Activated CD4-positive, alpha-beta T cell treated with anti-CD3 and anti-CD28 coated beads, Interleukin-2, amount 50 U/mL, for 4 hours (primary cell): ENCODE results near the gene CAMSAP2.
A peak's percentile ranks its signal among the peaks of the same experiment; 100 is the strongest.
"Not testable (repeated sequence)": the region's sequence is repeated elsewhere in the genome, so short reads cannot be mapped to it uniquely, and the experiment has no call there.

ENCODE experiments used
- DNase-seq, 2 experiments: peaks; one replicate each; pipeline ENCODE4 v3.0.0-alpha.2; 2020

Gene CAMSAP2

GRCh38 chr1:200786788-200787187 lies 48.1 kb downstream of the CAMSAP2 start:
- DNase-seq = no peak

DNA sequence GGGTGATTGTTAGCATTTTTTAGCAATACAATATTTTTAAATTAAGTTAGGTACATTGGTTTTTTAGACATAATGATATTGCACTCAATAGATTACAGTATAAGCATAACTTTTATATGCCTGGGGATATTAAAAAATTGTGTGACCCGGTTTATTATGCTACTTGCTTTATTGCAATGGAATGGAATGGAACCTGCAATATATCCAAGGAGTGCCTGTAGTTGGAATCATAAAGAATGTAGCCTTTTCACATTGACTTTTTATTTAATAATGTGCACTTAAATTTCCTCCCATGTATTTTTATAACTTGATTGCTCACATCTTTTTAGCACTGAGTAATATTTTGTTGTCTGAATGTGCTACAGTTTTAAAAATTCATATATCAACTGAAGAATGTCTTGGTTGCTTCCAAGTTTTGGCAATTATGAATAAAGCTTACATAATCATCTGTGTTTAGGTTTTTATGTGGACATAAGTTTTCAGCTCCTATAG lies 49.2 kb downstream of the CAMSAP2 start:
- no peak for DNase-seq

DNA sequence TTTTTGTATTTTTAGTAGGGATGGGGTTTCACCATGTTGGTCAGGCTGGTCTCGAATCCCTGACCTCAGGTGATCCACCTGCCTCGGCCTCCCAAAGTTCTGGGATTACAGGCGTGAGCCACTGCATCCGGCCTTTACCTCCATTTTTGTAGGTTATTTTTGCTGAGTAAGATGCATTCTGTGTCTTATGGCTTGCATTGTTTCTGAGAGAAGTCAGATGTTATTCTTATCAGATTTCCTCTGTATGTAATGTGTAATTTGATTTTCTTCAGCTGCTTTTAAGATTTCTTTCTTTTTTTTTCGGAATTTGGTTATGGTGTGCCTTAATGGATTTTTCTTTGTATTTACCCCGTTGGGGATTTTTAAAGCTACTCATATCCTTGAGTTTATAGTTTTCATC lies 52.3 kb downstream of the CAMSAP2 start:
- DNase-seq = not testable (repeated sequence)

- DNase-seq = no peak
Measured at GRCh38 chr1:200793677-200794076, 55.0 kb downstream of the CAMSAP2 start.

DNA sequence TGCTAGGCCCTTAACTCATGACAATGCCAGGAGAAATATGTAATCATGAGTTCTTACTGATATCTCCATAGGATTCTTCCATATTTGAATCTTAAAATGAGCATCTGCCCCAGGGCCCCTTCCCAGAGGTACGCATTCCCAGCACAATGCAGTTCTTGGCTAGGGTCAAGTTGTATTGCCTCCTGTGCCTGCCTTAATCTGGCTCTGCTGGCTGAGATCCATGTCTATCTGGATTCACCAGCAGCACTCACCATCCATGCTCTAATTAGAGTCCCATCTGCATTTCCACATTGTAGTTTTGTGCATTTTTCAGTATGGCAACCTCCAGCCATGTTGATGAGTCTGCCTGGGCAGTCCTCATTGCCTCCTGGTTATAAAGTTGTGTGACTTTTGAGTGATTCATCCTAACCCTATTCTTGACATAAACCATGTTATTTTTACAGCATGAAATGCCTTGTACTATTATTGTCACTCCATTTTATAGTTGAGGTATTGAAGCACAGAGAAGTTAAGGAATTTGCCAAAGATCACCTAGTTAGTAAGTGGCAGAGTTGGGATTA lies 55.9 kb downstream of the CAMSAP2 start:
- no peak for DNase-seq

DNA sequence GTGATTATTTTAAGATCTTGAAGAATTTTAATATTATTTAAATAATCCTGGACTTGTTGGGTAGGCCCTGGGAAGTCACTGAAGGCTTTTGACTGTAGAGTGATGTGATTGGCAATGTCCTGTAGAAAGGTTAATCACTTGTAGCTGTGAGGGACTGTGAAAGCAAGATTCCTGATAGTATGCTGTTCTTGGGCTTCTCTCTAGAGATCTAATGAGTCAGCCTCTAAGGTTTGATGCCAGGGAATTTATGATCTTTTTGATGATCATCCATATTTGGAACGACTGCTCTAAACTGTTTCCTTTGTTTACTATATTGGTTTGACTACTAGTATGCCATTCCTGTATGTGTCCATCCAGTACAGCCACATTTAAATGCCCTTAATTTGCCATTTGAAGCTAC lies 56.5 kb downstream of the CAMSAP2 start:
- no peak for DNase-seq

DNA sequence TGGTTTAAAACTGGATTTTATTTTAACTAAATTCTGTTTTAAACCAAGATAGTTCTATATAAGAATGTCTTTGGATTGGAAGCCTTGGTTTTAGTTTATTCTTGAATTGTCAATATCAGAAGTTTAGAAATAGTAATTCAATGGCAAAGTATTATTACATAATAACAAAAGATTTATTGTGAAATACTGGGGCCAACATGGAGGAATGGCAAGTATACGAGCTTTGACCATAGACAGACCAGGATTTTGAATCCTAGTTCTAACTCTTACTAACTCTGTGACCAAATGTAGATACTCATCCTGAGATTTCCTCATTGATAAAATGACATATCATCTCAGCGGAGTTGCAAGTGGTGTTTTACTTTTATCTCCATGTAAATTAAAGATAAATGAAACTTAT lies 63.3 kb downstream of the CAMSAP2 start:
- DNase-seq = no peak

GRCh38 chr1:200802865-200803512 lies 64.3 kb downstream of the CAMSAP2 start:
- DNase-seq = peak; percentile 65 to 75

- no peak for DNase-seq
Measured at GRCh38 chr1:200805719-200806118, 67.0 kb downstream of the CAMSAP2 start.

DNA sequence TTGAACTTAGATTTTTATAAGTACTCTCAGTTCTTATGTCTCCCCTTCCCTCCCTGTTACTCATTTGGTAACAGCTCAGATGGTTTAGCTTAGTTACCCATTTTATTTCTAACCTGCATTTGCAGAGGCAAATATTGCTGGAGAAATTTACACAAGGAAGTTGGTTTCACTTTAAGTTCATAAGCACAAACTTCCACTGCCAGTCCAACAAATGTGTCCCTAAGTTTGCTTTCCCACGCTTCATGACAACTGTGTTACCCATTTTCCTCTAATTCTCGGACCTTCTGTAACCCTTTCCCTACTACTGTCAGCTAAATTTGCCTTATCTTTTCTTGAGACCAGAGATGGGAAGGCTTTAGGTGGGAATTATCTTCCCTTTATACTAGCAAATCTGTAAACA lies 70.2 kb downstream of the CAMSAP2 start:
- no peak for DNase-seq

- DNase-seq = no peak
Measured at GRCh38 chr1:200811704-200812103, 73.0 kb downstream of the CAMSAP2 start.

DNA sequence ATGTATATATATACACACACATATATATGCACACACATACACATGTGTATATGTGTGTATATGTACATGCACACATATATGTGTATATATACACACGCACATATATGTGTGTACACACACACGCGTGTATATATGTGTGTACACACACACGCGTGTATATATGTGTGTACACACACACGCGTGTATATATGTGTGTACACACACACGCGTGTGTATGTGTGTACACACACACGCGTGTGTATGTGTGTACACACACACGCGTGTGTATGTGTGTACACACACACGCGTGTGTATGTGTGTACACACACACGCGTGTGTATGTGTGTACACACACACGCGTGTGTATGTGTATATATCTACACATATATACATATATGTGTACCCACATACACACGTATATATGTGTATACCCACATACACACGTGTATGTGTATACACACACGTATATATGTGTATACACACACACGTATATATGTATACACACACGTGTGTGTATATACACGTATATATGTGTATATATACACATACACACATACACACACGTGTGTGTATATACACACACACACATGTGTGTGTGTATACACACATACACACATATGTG lies 78.0 kb downstream of the CAMSAP2 start:
- DNase-seq = not testable (repeated sequence)

GRCh38 chr1:200818248-200818647 lies 79.6 kb downstream of the CAMSAP2 start:
- no peak for DNase-seq

DNA sequence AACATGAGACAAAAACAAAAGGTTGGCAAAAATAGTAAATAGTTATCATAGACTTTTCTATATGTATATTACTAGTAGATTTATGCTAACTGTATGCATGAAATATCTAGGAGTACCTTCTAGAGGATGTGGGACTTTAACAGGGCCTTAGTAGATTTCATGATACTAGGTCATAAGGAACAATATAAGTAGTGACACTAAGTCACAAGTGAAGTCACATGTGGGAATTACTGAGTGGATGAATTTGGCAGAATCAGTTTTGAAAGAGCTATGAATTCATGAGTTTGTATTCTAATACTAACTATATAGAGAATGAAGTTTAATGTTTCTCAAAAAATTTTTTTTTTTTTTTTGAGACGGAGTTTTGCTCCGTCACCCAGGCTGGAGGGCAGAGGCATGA lies 81.0 kb downstream of the CAMSAP2 start:
- no peak for DNase-seq

GRCh38 chr1:200831091-200831490 lies 92.4 kb downstream of the CAMSAP2 start:
- no peak for DNase-seq

DNA sequence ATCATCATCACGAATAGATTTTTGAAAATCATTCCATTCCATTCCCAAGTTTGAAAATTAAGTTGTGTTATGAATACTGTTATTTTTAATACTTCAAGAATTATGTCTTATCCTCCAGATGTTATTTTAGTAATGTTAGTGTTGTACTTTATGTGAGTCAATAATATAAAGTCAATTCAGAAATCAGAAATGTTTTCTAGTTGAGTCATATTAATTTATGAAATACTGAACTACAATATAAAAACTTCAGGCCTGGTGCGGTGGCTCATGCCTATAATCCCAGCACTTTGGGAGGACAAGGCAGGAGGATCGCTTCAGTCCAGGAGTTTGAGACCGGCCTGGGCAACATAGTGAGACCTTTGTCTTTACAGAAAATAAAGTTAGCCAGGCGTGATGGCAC lies 95.7 kb downstream of the CAMSAP2 start:
- no peak for DNase-seq

- no peak for DNase-seq
Measured at GRCh38 chr1:200836213-200836612, 97.5 kb downstream of the CAMSAP2 start.

GRCh38 chr1:200837931-200838571 lies 99.4 kb downstream of the CAMSAP2 start:
- DNase-seq = no peak

- no peak for DNase-seq
Measured at GRCh38 chr1:200838676-200839445, 100.2 kb downstream of the CAMSAP2 start.

GRCh38 chr1:200845360-200845759 lies 106.7 kb downstream of the CAMSAP2 start:
- no peak for DNase-seq

DNA sequence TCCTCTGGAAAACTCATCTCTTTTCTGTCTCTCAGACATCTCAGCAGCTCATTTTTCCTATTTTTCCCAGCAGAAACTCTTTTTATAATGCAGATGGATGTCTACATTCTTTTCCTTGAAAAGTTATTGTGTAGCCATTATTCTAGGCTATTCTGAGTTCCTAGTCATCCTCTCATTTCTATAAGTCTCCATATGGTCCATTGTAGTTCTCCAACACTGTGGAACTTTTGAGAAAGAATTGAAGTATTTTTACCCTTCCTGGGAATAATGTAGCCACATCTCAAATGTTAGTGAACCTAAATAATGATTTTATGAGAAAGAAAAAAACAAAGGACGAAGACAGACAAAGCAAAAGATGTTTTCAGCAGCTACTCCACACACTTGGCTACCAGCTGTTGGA lies 107.7 kb downstream of the CAMSAP2 start:
- no peak for DNase-seq

- DNase-seq = no peak
Measured at GRCh38 chr1:200849430-200849829, 110.7 kb downstream of the CAMSAP2 start.

DNA sequence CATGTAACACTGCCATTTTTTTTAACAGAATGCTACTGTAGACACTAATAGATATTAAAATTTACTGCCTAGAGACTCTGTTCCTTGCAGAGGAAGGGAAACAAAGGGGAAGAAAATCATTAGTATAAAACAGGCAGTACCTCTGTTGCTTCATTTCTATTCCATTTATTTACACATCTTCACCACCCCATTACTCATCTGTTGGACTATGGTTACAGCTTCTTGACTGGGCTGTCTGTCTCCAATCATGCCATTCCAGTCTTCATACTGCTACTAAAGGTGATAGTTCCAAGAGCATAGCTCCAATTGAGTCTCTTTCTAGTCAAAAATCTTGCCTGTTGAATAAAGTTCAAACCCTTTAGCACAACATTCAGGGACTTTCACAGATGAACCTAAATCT lies 111.9 kb downstream of the CAMSAP2 start:
- DNase-seq = no peak
